ENCODE results near the gene AARS2.

The AARS2 gene

GRCh38 chr6:44262467-44263353, 50.4 kb downstream of the AARS2 start:
- no peak for DNase-seq (ENCODE audit: low spot score)

GRCh38 chr6:44261581-44261980, 51.6 kb downstream of the AARS2 start:
- DNase-seq (ENCODE audit: low spot score): no peak

GRCh38 chr6:44260451-44261297, 52.5 kb downstream of the AARS2 start:
- DNase-seq (ENCODE audit: low spot score): no peak

GRCh38 chr6:44260011-44260410, 53.1 kb downstream of the AARS2 start:
- DNase-seq (ENCODE audit: low spot score): no peak

GRCh38 chr6:44258921-44259320, 54.2 kb downstream of the AARS2 start:
- no peak for DNase-seq (ENCODE audit: low spot score)

GRCh38 chr6:44258325-44258863, 54.8 kb downstream of the AARS2 start:
- DNase-seq (ENCODE audit: low spot score): no peak

GRCh38 chr6:44257753-44258324, 55.3 kb downstream of the AARS2 start:
- no peak for DNase-seq (ENCODE audit: low spot score)

- peak; percentile 53 for DNase-seq (ENCODE audit: low spot score)
Observed at GRCh38 chr6:44257025-44257752, 56.0 kb downstream of the AARS2 start, which contains the start of gene SLC35B2. SLC35B2 (minus strand) TSS chr6:44257528; CDS start chr6:44257410, 118 bp downstream.

- DNase-seq (ENCODE audit: low spot score): no peak
Observed at GRCh38 chr6:44256775-44257024, 56.4 kb downstream of the AARS2 start.

- DNase-seq (ENCODE audit: low spot score): no peak
Observed at GRCh38 chr6:44255871-44256774, 57.0 kb downstream of the AARS2 start.

- DNase-seq (ENCODE audit: low spot score): no peak
Observed at GRCh38 chr6:44255105-44255808, 57.9 kb downstream of the AARS2 start.

GRCh38 chr6:44254191-44255104, 58.7 kb downstream of the AARS2 start:
- DNase-seq (ENCODE audit: low spot score): no peak

- peak; percentile 54 for DNase-seq (ENCODE audit: low spot score)
Observed at GRCh38 chr6:44253307-44254101, 59.6 kb downstream of the AARS2 start.

GRCh38 chr6:44251576-44252524, 61.3 kb downstream of the AARS2 start:
- DNase-seq (ENCODE audit: low spot score): no peak

- no peak for DNase-seq (ENCODE audit: low spot score)
Observed at GRCh38 chr6:44250718-44251123, 62.4 kb downstream of the AARS2 start.

GRCh38 chr6:44250067-44250717, 63.0 kb downstream of the AARS2 start:
- no peak for DNase-seq (ENCODE audit: low spot score)
